H9 (cell line): ENCODE measurements around the gene F5. TPM values are rescaled to one million over a fixed set of nuclear protein-coding genes. Genes with fewer than 3 reads are reported as not detected.

ENCODE experiments used
- DNase-seq: peaks from one replicate; pipeline ENCODE4 v3.0.0-alpha.2; 2017
- H2AFZ ChIP-seq: one replicate; pipeline ENCODE4 v1.6.1; 2013; ENCODE audit warnings: mild to moderate bottlenecking, low read length, control low read depth, moderate library complexity
- H2AK5ac ChIP-seq: 2 replicates; pipeline ENCODE4 v1.6.1; 2013; ENCODE audit warnings: low read length, control low read depth, mixed read lengths; ENCODE audit not compliant: insufficient read length
- H2BK120ac ChIP-seq: one replicate; pipeline ENCODE4 v1.6.1; 2013; ENCODE audit warnings: low read depth, mild to moderate bottlenecking, low read length, control low read depth, inconsistent platforms; ENCODE audit not compliant: poor library complexity, severe bottlenecking
- H2BK12ac ChIP-seq: 2 replicates; pipeline ENCODE4 v1.6.1; 2013; ENCODE audit warnings: low read length, control low read depth, mixed read lengths, low read depth; ENCODE audit not compliant: insufficient read length
- H2BK15ac ChIP-seq: 2 replicates; pipeline ENCODE4 v1.6.1; 2013; ENCODE audit warnings: low read depth, low read length, control low read depth
- H2BK20ac ChIP-seq: one replicate; pipeline ENCODE4 v1.6.1; 2013; ENCODE audit warnings: low read depth, mild to moderate bottlenecking, low read length, control low read depth, inconsistent platforms; ENCODE audit not compliant: poor library complexity, severe bottlenecking
- H2BK5ac ChIP-seq: 2 replicates; pipeline ENCODE4 v1.6.1; 2013; ENCODE audit warnings: low read length, control low read depth, mixed read lengths; ENCODE audit not compliant: insufficient read length
- H3K14ac ChIP-seq: 2 replicates; pipeline ENCODE4 v1.6.1; 2013; ENCODE audit warnings: low read length, control low read depth; ENCODE audit not compliant: insufficient read depth
- H3K18ac ChIP-seq: 2 replicates; pipeline ENCODE4 v1.6.1; 2013; ENCODE audit warnings: low read depth, mild to moderate bottlenecking, mixed read lengths, low read length, control low read depth; ENCODE audit not compliant: insufficient read length
- H3K23ac ChIP-seq: 2 replicates; pipeline ENCODE4 v1.6.1; 2013; ENCODE audit warnings: low read length, control low read depth, mixed read lengths, low read depth; ENCODE audit not compliant: insufficient read length
- H3K23me2 ChIP-seq: 2 replicates; pipeline ENCODE4 v1.6.1; 2013; ENCODE audit warnings: low read depth, mild to moderate bottlenecking, mixed read lengths, low read length, control low read depth; ENCODE audit not compliant: insufficient read length, poor library complexity, severe bottlenecking
- H3K27ac ChIP-seq: 2 replicates; pipeline ENCODE4 v1.5.1; 2013; ENCODE audit warnings: low read length, control low read depth, mixed read lengths, low read depth; ENCODE audit not compliant: insufficient read length
- H3K27me3 ChIP-seq: 2 replicates; pipeline ENCODE4 v1.6.1; 2013; ENCODE audit warnings: low read length, control low read depth, inconsistent platforms; ENCODE audit not compliant: insufficient read depth
- H3K4ac ChIP-seq: 2 replicates; pipeline ENCODE4 v1.6.1; 2013; ENCODE audit warnings: low read depth, mild to moderate bottlenecking, control low read depth, inconsistent platforms, low read length, moderate library complexity
- H3K4me1 ChIP-seq: 2 replicates; pipeline ENCODE4 v1.6.1; 2013; ENCODE audit warnings: low read length, control low read depth, inconsistent platforms; ENCODE audit not compliant: insufficient read depth
- H3K4me2 ChIP-seq: 2 replicates; pipeline ENCODE4 v1.6.1; 2013; ENCODE audit warnings: low read length, control low read depth, mixed read lengths; ENCODE audit not compliant: insufficient read length, insufficient read depth
- H3K56ac ChIP-seq: 2 replicates; pipeline ENCODE4 v1.6.1; 2013; ENCODE audit warnings: low read depth, mild to moderate bottlenecking, mixed read lengths, low read length, control low read depth; ENCODE audit not compliant: insufficient read length
- H3K79me1 ChIP-seq: 2 replicates; pipeline ENCODE4 v1.6.1; 2013; ENCODE audit warnings: low read depth, mild to moderate bottlenecking, moderate library complexity, low read length, control low read depth, inconsistent platforms; ENCODE audit not compliant: insufficient read depth, poor library complexity, severe bottlenecking
- H3K79me2 ChIP-seq: 2 replicates; pipeline ENCODE4 v1.6.1; 2013; ENCODE audit warnings: low read length, control low read depth, inconsistent platforms; ENCODE audit not compliant: insufficient read depth
- H3K9ac ChIP-seq: 2 replicates; pipeline ENCODE4 v1.6.1; 2013; ENCODE audit warnings: low read length, control low read depth, mixed read lengths; ENCODE audit not compliant: insufficient read length; ENCODE audit errors: extremely low read depth
- H3K9me3 ChIP-seq: one replicate; pipeline ENCODE4 v1.6.1; 2013; ENCODE audit warnings: low read depth, low read length, inconsistent platforms; ENCODE audit not compliant: control insufficient read depth
- H3T11ph ChIP-seq: one replicate; pipeline ENCODE4 v1.6.1; 2013; ENCODE audit warnings: mild to moderate bottlenecking, low read length, control low read depth, inconsistent platforms
- H4K20me1 ChIP-seq: one replicate; pipeline ENCODE4 v1.6.1; 2013; ENCODE audit not compliant: control insufficient read depth, insufficient read length, insufficient read depth
- H4K5ac ChIP-seq: 2 replicates; pipeline ENCODE4 v1.6.1; 2013; ENCODE audit warnings: low read depth, mild to moderate bottlenecking, mixed read lengths, low read length, control low read depth; ENCODE audit not compliant: insufficient read length
- H4K8ac ChIP-seq: replicated peaks from 2 replicates; pipeline ENCODE4 v1.6.1; 2013; ENCODE audit warnings: low read length, control low read depth, mixed read lengths, low read depth; ENCODE audit not compliant: insufficient read length
- H4K91ac ChIP-seq: 2 replicates; pipeline ENCODE4 v1.6.1; 2013; ENCODE audit warnings: low read depth, mild to moderate bottlenecking, moderate library complexity, mixed read lengths, low read length, control low read depth; ENCODE audit not compliant: insufficient read length
- H3K27ac Mint-ChIP-seq, 3 experiments: 2 replicates in 2 of 3; 3 replicates in 1 of 3; pipeline ENCODE4 v1.8.0; 2020 to 2021; ENCODE audit warnings: mixed read lengths in 3 of 3, mild to moderate bottlenecking in 1 of 3, moderate library complexity in 1 of 3
- H3K27me3 Mint-ChIP-seq: 2 replicates; pipeline ENCODE4 v1.8.0; 2021; ENCODE audit warnings: low read depth, mild to moderate bottlenecking, moderate library complexity, mixed read lengths
- H3K36me3 Mint-ChIP-seq, 3 experiments: 2 replicates in 2 of 3; 3 replicates in 1 of 3; pipeline ENCODE4 v1.8.0; 2020 to 2021; ENCODE audit warnings: low read depth in 3 of 3, mixed read lengths in 3 of 3; ENCODE audit not compliant: insufficient read depth in 1 of 3
- H3K4me1 Mint-ChIP-seq, 2 experiments: 2 replicates each; pipeline ENCODE4 v1.8.0; 2020; ENCODE audit warnings: mixed read lengths in 2 of 2
- H3K4me3 Mint-ChIP-seq, 2 experiments: 2 replicates in 1 of 2; 3 replicates in 1 of 2; pipeline ENCODE4 v1.8.0; 2020 to 2021; ENCODE audit warnings: mild to moderate bottlenecking in 2 of 2, mixed read lengths in 2 of 2, moderate library complexity in 1 of 2
- H3K9me3 Mint-ChIP-seq, 2 experiments: 2 replicates in 1 of 2; 3 replicates in 1 of 2; pipeline ENCODE4 v1.8.0; 2020; ENCODE audit warnings: mild to moderate bottlenecking in 2 of 2, mixed read lengths in 2 of 2, moderate library complexity in 1 of 2
- CTCF ChIP-seq: fragments of 200-600 bp; sonication (generic); conservative IDR thresholded peaks from 3 replicates; pipeline ENCODE4 v1.8.0; 2021; ENCODE audit warnings: antibody characterized with exemption, mild to moderate bottlenecking
- WGBS: extraction: QIAGEN DNeasy Blood & Tissue Kit; methylation state at CpG from one replicate; pipeline ENCODE4 v1.1.7; 2013; ENCODE audit warnings: missing lambda C conversion rate, low lambda C conversion rate, mixed read lengths; ENCODE audit not compliant: insufficient read length; ENCODE audit errors: extremely low coverage; 5-methylcytosine and 5-hydroxymethylcytosine counted together
- total RNA-seq: library from RNA; stranded (reverse); gene quantifications from 2 replicates; pipeline ENCODE4 v1.2.1, GENCODE V29; 2021

The F5 gene
- total RNA-seq, 1 experiment from 2014 or later = 0.04 TPM

DNA sequence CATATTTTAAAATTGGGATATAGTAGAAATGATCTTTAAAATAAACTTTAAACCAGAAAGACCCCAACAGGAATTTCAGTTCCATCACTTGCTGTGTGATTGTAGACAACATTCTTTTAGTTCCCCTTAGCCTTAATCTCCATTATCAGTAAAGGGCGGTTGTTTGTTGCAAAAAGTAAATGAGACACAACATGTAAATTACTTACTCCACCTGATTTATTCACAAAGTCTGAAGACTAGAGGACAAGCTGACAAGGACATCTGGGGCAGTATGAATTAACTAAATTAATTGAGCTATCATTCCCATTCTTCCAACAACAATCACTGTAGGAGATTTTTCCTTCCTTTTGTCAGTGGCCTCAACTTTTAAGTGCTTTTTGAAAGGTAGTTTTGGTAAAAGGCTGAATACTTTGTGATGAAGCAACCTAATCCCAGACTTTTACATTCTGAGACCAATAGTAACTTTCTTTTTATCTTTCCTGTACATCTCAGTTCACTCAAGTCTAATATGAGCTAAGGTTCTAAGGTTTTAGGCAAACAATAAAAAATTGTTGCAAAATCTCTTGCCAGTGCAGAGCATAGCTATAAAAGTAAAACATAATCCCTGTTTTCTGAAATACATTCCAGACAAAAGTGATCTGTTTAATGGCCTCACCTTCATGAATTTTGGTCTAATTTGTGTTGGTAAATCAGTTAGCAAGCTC, 106.8 kb downstream of the F5 start:
- no peaks in the 10 kb centered on the region for H4K20me1 ChIP-seq
- no peak overlapping the region for H3T11ph ChIP-seq

More for the DNA sequence above, 106.8 kb downstream of the F5 start:
- Histone ChIP-seq H3K9me3 (no peaks in the 10 kb centered on the region), H3K4me2 (no peak overlapping the region), H3K14ac (no peak overlapping the region), H3K4ac (no peak overlapping the region), H2AFZ (no peak overlapping the region), H2BK20ac (no peak overlapping the region), H3K23me2 (peaks cover 4% of the 10 kb centered on the region), H2AK5ac (no peak overlapping the region), H3K18ac (no peak overlapping the region), H2BK120ac (no peak overlapping the region), H4K91ac (no peak overlapping the region), H4K8ac (no peak overlapping the region), H3K79me1 (peaks cover 11% of the 10 kb centered on the region), H2BK5ac (no peak overlapping the region), H2BK15ac (no peak overlapping the region), H3K23ac (no peak overlapping the region), H3K4me1 (peaks cover 14% of the 10 kb centered on the region), H3K79me2 (peaks cover 22% of the 10 kb centered on the region; the same call in 1 of the 2 replicates), H3K9ac (no peak overlapping the region), H4K5ac (no peak overlapping the region), H2BK12ac (no peak overlapping the region), H3K56ac (no peak overlapping the region), H3K27me3 (no peaks in the 10 kb centered on the region), H3K27ac (no peak overlapping the region)
- TF ChIP-seq CTCF = no peak
- Mint-ChIP-seq H3K36me3 (peaks cover 13 to 15% (median 14%) of the 10 kb centered on the region in 3 experiments; a peak in 6 of 7 replicates), H3K4me1 (peaks cover 57 to 60% of the 10 kb centered on the region in 2 experiments), H3K9me3 (no peaks in the 10 kb centered on the region), H3K27me3 (no peaks in the 10 kb centered on the region), H3K27ac (peak overlapping the region in 1 of 3 experiments; percentile 56; a peak in 3 of 7 replicates), H3K4me3 (no peak overlapping the region; a peak in 1 of 5 replicates)
- DNase-seq = no peak
- no CpG with 5 or more reads among the region's 1 CpG for WGBS
